ENCODE data around the gene FAXDC2. TPM values are rescaled to one million over a fixed set of nuclear protein-coding genes. Genes with fewer than 3 reads are reported as not detected.

FAXDC2 gene
- total and polyA plus RNA-seq, 2 of the 8 experiments (the other 6 are each of a cell fraction or from before 2014, with no cell fraction given) = 3.7 to 5.9 TPM

GRCh38 chr5:154866841-154867240, 16.4 kb upstream of the FAXDC2 start:
- H4K5ac ChIP-seq (ENCODE audit: insufficient read length, low read depth, low read length) = no peak overlapping the region
- H3K4me2 ChIP-seq (ENCODE audit: insufficient read depth in 1 of 2, low read depth in 2 of 2, low read length in 2 of 2) = no peak overlapping the region
- H3K9me3 ChIP-seq (ENCODE audit: insufficient read depth in 2 of 2, low read depth in 1 of 2, low read length in 1 of 2) = no peaks in the 10 kb centered on the region
- no peak overlapping the region for H3K27ac ChIP-seq (ENCODE audit: low read depth, low read length)
- no peak overlapping the region for H3K4ac ChIP-seq (replicated peaks; ENCODE audit: insufficient read length, low read depth, low read length)
- H4K8ac ChIP-seq (ENCODE audit: extremely low read depth, insufficient read depth, low read length) = no peak overlapping the region
- no peak overlapping the region for H2BK12ac ChIP-seq (ENCODE audit: low read depth, low read length)
- no peak overlapping the region for H3K23ac ChIP-seq (ENCODE audit: insufficient read length)
- no peak overlapping the region for H3K4me3 ChIP-seq (ENCODE audit: extremely low read depth in 1 of 4, insufficient read depth in 2 of 4, low read depth in 3 of 4, low read length in 4 of 4)
- no peaks in the 10 kb centered on the region; the same call in 1 of the 2 replicates for H3K79me1 ChIP-seq (ENCODE audit: low read depth, low read length)
- no peak overlapping the region for H2BK120ac ChIP-seq (replicated peaks; ENCODE audit: low read depth, low read length)
- H2BK20ac ChIP-seq (ENCODE audit: low read length) = no peak overlapping the region
- no peak overlapping the region for H2AFZ ChIP-seq (ENCODE audit: low read length)
- 93% methylated on average over 2 of the region's 2 CpGs; no CpG with 5 or more reads in 1 of the 2 experiments for WGBS, 2 experiments (ENCODE audit: extremely low coverage in 1 of 2, insufficient coverage in 1 of 2, insufficient read length in 1 of 2, insufficient replicate concordance in 2 of 2, low coverage in 1 of 2, low lambda C conversion rate in 2 of 2, missing lambda C conversion rate in 1 of 2)
- peaks cover 3 to 8% of the 10 kb centered on the region in 2 experiments for H4K20me1 ChIP-seq (replicated peaks in 1 of 2; ENCODE audit: control insufficient read depth in 1 of 2, insufficient read depth in 2 of 2, low read length in 2 of 2)
- no peak overlapping the region for H4K91ac ChIP-seq (replicated peaks; ENCODE audit: insufficient read length, low read length)
- peaks cover 11 to 49% (median 31%) of the 10 kb centered on the region in 4 experiments for H3K36me3 ChIP-seq (ENCODE audit: control insufficient read depth in 2 of 4, insufficient read depth in 4 of 4, low read length in 3 of 4)
- H3K14ac ChIP-seq (ENCODE audit: insufficient read length) = no peak overlapping the region
- DNase-seq (ENCODE audit: low read depth in 1 of 2, low spot score in 2 of 2) (no peak), FAIRE-seq (no peak)
- POLR2A ChIA-PET (ENCODE audit: partially characterized antibody) = interaction anchor here (0.9 to 1.4 kb wide), 3 partner anchors 10 to 220 kb away, joined by 3 to 4 read pairs (median 3); no protein-coding TSS in a partner anchor
- H2AK5ac ChIP-seq (ENCODE audit: low read depth, low read length) = no peak overlapping the region
- peaks cover 4 to 32% of the 10 kb centered on the region in 2 experiments for H3K79me2 ChIP-seq (ENCODE audit: control insufficient read depth in 1 of 2, insufficient read depth in 2 of 2, low read length in 2 of 2)
- H2BK5ac ChIP-seq (ENCODE audit: low read depth, low read length) = no peak overlapping the region
- H3K9ac ChIP-seq (replicated peaks in 1 of 4; ENCODE audit: extremely low read depth in 1 of 4, low read depth in 3 of 4, low read length in 3 of 4) = no peak overlapping the region
- H2BK15ac ChIP-seq (ENCODE audit: low read length) = no peak overlapping the region
- TF ChIP-seq RXRA (IDR thresholded peaks at IDR 0.05; ENCODE audit: insufficient read depth, low read depth, low read length) = no peak
- TF ChIP-seq PHF8 (conservative IDR thresholded peaks at IDR 0.05; ENCODE audit: low read depth, low read length) = no peak
- TF ChIP-seq EP300 (IDR thresholded peaks at IDR 0.05; ENCODE audit: borderline replicate concordance in 1 of 2, low read depth in 2 of 2, low read length in 2 of 2) = no peak
- no peak for TF ChIP-seq SP1 (IDR thresholded peaks at IDR 0.05; ENCODE audit: low read depth, low read length)
- TF ChIP-seq BACH1 (IDR thresholded peaks at IDR 0.05; ENCODE audit: low read length) = no peak
- TF ChIP-seq JUN (IDR thresholded peaks at IDR 0.05; ENCODE audit: low read depth, low read length) = no peak
- TF ChIP-seq KDM5A (IDR thresholded peaks at IDR 0.05; ENCODE audit: low read length) = no peak
- no peak for TF ChIP-seq POLR2A (IDR thresholded peaks at IDR 0.05; ENCODE audit: control extremely low read depth in 1 of 2, low read depth in 2 of 2, low read length in 2 of 2)
- TF ChIP-seq GTF2F1 (IDR thresholded peaks at IDR 0.05; ENCODE audit: borderline replicate concordance, low read depth, low read length) = no peak
- TF ChIP-seq E2F6 (IDR thresholded peaks at IDR 0.05) = no peak
- TF ChIP-seq RBBP5 (IDR thresholded peaks at IDR 0.05; ENCODE audit: borderline replicate concordance, low read depth, low read length) = no peak
- no peak for TF ChIP-seq NANOG (IDR thresholded peaks at IDR 0.05; ENCODE audit: insufficient read depth, low read depth, low read length, poor library complexity, severe bottlenecking)
- TF ChIP-seq SP2 (IDR thresholded peaks at IDR 0.05; ENCODE audit: low read length) = no peak
- CTCF ChIA-PET (ENCODE audit: partially characterized antibody) = interaction anchor here (0.9 to 1.1 kb wide), 2 partner anchors 11 to 217 kb away, joined by 3 to 4 read pairs; no protein-coding TSS in a partner anchor
- no peak overlapping the region for H3K18ac ChIP-seq (ENCODE audit: extremely low read depth, low read length)
- H3K23me2 ChIP-seq (ENCODE audit: low read depth, low read length) = no peaks in the 10 kb centered on the region
- no peak overlapping the region for H3K56ac ChIP-seq (replicated peaks; ENCODE audit: insufficient read length, low read depth, low read length)
- H3K27me3 ChIP-seq (replicated peaks in 1 of 4; ENCODE audit: control insufficient read depth in 3 of 4, extremely low read depth in 1 of 4, insufficient read depth in 3 of 4, low read length in 3 of 4) = no peaks in the 10 kb centered on the region; a peak in 1 of 7 replicates
- no peaks in the 10 kb centered on the region for H3K4me1 ChIP-seq (replicated peaks in 1 of 4; ENCODE audit: control insufficient read depth in 3 of 4, insufficient read depth in 4 of 4, low read length in 3 of 4)
